ENCODE results near the gene PLEKHA7.

The PLEKHA7 gene

DNA sequence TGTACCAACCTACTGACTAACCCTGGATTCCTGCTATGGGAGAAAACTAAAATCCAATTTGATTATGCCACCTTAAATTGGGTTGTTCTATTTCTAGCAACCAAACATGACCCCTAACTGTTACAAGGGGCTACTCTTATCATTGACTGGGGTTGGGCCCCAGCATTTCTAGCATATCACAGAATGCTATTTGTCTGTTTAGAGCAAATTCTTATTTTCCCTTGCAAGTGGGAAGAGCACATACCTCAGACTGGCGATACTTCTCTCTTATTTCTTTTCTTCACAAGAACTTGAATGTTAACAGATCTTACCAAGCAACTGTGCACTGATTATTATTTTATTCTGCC is 182.0 kb downstream of the PLEKHA7 start:
- DNase-seq = no peak

DNA sequence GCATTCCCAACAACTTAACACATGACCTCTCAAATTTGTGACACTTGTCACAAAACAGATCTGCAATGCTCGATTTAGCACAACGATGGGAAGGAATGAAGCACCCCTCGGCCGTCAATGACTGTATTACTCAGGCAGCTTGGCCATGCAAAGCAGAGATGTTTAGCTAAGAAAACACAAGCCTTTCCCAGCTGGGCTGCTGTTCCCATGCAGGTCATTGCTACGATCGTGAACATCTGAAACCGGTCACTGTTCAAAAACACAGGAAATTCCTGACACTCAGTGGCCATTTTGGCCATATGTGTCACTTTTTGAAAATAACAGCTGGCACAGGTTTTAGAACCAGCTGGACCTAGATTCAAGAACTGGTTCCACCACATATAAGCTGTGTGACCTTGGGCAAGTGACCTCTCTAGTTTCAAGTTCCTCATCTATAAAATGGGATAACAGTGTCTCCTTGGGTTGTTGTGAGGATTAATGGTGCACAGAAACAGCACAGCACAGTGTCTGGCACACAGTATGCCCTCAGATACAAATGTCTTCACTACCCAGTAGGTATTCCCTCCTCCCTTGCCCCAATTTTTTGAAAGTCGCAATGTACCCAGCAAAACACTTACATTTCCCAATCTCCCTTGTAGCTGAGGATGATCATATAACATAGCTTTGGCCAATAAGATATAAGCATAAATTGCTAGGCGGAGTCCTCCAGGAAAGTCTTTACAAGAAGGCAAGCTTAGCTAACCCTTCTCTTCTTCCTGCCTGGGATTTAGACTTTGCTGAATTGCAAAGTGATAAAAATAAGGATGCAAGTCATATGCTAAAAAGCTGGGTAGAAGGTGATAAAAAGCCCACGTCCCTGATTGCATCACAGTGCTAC is 182.7 kb downstream of the PLEKHA7 start:
- no peak for DNase-seq

DNA sequence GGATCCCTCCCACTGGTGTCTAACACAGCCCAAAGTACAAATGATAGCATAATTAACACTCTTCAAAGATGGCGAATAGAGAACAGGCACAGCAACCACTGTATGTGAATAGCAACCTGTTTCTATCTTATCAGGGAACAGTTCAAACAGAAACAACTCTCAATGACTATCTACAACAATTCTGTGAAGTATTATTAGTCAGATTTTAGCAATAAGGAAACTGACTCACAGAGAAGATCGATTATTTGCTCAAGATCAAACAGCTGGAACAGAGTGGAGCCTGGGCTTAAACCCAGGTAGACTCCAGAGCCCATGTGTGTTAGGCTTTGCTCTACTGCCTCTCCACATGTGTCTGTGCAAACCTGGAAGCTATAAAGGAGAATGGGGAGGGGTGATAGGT is 187.1 kb downstream of the PLEKHA7 start:
- no peak for DNase-seq

DNA sequence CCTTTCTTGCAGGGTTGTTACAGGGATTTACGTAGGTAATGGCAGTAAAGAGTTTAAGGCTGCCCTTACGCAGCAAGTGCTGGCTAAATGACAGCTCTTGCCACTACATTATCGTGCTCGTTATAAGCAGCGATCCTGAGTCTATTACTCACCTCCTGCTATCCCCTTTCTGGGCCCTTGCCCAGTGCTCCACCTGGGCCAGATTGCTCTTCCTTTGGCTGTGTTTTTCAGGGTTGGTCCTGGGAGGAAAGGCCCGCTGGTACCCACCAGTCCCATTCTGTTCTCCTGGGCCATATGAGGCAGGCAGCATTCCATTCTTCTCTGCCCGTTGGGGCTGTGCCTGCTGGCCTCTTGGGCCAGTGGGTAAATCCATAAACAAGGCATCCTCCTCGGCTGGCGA is 188.2 kb downstream of the PLEKHA7 start:
- no peak for DNase-seq

DNA sequence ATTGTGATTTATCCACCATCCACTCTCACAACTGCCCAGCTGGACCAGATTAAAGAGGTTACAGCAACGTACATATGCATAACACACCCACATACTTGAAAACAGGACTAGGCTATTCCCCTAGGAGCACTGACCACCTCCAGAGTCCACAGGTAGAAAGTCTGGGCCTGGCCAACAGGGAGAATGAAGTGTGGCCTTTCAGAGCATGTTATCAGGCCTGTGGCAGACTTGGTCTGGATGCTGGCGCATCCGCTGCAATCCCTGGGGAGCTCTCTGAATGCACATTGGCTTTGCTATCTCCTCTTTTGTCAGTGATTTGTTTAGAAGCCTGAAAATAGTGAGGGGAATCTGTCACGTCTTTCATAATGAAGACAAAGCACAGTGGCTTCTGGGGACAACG is 189.1 kb downstream of the PLEKHA7 start:
- DNase-seq = no peak

DNA sequence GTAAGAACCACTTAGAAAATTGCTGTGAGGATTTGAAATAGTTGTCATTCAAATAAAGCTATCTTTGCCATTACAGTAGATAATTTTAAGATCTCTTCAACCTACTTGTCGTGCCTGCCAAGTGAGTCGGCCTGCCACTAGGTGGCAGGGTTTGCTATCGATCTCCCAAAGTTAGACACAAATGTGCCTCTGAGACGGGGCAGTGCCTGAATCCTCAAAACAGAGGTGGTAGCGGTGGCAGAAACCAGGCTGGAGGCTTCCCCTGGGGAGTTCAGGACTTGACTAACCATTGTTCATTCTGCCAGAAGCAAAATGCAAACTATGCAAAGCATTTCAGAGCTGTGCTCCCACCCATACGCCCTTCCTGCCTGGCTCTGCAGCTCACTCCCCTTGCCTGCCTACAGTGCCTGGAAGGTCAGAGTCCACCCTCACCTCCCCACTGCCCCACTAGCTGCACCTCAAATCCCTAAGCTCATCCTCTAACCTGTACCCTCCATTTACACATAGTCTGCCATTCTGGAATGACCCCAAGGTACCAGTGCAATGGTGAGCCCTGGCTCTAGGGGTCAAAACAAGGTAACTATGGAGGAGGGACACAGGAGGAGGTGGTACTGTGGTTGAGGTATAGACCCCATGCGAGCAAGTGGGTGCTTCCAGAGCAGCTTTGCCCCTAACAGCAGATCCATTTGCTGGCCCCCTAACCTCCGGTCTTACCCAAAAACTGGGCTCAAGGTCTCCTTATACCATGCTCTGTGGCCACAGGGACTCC is 193.7 kb downstream of the PLEKHA7 start:
- DNase-seq = peak; percentile 55 to 60

DNA sequence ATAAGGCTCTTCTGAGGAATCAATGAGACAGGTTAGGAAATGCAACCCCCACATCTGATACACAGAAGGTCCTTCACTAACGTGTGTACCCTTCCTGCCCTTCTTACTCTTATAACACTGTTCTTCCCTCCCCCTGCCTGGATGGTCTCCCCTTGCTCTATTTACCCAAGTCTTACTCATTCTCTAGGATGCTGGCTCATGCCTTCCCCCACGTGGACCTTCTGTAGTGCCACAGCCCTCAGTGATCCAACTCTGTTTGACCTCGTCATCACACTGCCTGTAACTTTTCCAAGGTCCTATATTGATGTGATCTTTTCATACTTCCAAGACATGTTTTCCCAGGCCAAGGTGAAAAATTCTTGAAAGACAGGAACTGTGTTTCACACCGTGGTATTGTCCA is 195.9 kb downstream of the PLEKHA7 start:
- no peak for DNase-seq

DNA sequence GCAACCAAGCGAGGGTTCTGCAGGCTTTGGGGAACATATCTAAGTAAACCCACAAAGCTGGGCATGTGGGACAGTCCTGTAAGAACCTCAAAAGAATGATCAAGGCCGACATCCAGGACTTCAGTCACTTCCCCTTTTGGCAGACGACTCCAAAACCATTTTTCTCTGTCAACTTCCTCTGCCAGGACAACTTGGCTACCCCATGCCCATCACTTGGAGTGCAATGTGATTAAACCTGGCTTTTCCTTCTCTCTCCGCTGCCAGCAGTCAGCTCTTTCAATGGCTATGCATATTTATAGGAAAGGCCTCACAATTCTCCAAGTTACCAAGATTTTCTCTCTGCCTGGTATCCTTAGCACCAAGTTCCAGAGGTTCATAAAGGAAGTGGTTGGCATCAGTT is 196.9 kb downstream of the PLEKHA7 start:
- DNase-seq = no peak

DNA sequence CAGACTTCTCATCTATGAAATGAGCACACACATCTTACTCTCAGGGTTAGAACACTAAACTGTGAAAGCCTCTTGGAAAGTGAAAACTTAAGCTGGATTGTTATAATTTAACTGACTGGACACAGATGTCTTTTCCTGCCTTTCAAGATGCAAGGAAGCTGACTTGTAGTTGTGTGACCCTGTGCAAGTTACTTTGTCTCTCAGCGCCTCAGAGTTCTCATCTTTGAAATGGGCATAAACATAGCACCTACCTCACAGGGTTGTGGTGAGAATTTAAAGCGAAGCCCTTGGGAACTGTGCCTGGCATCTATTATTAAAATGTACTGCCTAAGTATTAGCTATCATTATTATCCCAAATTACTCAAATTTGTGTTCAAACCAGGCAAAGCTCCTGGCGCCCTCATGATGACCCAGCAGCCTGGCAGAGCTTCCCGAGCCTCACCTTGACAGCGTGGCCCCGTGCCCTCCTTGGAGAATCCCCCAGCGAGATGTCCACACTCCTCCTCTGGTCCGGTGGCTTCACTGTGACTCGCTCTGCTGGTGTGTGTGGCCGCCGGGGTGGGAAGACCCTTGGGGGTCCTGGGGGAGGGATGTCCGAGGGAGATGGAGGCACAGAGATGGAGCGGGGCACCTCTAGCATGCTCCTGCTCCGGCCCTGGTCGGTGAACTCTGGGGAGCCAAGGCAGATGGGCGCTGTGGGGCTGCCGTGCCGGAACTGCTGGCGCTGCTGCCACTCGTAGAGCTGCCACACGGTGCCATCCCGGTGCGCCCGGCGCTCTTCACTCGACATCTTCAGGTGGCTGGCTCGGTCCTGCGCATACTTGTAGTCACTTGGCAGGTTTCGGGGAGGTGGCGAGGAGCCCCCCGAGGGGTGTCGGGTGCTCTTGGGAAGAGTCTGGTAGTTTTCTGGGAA is 197.6 kb downstream of the PLEKHA7 start:
- DNase-seq = no peak

DNA sequence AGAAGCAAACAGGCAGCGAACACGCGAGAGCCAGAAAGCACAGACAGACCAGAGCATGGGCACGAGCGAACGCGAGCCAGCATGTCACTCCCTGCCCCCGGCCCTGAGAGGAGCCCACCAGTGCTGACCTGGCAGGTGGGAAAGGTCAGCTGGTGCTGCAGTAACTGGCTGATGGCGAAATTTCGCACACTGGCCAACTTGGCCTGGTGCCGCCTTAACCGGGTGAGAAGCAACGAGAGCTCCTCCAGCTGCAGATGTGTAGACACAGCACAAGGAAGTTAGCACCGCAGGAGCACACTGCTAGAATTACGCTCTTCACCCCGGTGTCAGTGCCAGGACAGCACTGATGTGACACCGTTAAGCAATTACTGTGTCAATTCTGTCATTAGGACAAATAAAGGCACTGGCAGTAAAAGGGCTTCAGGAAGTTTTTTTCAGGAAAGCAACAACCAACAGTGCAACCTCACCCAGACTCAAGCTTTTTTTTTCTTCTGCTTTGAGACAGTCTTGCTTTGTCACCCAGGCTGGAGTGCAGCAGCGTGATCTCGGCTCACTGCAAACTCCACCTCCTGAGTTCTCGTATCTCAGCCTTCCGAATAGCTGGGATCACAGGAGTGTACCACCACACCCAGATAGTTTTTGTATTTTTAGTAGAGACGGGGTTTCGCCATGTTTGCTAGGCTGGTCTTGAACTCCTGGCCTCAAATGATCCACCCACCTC is 199.0 kb downstream of the PLEKHA7 start:
- no peak for DNase-seq

DNA sequence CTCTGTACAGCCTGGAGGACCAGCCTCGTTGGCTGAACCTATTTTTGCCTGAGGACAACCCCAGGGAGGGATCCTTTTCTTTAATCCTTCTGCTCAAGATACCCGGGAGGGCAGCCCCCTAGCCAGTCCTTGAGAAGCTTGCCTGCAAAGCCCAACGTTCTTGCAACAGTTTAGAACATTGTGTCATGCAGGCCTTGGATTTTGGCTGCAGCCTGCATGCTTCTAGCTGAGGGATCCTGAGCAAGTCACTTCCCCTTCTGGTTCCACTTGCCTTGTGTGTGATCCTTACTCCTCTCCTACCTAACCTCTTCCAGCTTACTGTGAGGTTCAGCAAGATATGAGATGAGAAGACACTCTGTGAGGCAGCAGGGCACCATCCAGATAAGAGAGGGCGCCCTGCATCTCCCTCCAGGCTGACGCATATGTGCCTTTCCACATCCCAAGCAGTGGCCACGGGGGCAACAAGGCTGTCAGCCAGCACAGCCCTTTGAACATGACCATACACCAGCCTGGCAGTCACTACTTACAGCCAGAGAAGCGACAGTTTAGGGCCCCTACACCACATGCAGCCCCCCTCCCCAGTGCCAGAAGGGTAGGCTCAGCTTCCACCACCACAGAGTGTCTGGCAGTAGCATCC is 199.7 kb downstream of the PLEKHA7 start:
- no peak for DNase-seq

DNA sequence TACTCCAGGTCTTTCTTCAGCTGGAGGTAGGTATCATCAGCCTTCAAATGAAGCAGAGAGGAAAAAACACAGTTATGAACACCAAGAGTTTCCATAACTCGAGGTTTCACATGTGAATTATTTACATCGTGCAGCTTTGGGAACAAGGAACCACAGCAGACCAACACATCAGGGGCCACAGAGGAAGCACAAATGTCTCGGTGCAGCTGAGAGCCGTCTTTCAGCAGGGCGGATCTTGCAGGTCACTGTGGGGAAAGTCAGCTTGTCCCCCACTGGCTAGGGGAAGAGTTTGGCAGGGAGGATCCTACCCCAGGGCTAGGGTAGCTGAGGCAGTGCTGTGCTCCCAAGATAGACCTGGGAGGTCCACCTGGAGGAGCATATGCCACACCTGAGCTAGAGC is 201.1 kb downstream of the PLEKHA7 start:
- DNase-seq = no peak

DNA sequence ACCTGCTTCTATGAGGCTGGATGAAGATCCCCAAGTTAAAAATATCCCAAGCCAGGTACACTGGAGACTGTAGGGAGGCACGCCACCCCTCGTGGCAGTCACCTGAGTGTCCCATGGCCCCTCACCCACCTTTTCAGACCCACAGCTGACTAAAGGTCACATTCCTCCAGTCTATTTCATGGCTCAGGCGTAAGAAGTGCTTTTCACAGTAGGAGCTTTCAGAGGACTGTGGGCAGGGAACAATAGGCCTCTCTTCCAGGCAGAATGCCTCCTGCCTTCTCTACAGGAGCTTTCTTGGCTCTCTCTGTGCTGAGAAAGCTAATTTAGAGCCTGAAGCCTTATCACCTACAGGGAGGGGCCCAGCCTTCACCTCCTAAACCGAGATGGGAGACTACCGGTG is 201.9 kb downstream of the PLEKHA7 start:
- no peak for DNase-seq

DNA sequence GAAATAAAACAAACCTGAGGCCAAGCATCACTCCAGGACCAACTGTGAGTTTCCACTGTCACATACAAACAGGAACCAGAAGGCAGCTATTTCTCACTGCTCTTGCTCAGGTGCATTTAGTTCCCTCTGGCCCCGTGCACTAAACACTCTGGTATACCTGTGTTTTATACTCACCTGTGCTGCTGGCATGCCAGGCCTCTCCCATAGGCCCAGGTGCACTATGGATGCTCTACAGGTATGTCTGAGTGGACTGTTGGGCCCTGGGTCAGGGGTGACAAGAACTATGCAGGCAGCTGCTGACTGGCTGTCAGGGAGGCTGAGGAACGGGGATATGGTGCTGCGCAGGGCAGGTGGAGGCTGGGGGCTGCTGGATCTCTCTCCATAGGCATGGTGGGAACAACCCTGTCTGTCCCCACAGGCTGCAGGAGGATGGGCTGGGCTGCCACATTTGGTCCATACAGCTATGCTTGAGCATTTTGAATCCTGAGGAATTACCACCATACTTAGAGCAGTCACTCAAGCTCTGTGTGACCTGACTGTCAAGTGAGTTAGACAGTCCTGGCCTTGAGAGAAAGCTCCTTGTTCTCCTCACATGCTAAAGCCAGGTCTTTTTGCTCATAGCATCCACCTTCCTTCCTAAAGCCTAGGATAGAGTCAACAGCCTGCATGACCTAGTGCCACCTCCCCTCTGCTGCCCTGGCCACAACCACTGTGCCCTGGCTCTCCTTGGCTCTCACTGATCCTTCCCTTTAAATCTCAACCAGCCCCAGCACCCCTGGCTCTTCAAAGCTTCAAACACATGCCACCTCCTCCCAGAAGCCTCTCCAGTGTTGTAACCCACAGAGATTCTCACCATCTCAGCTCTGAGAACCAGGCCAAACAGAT is 202.8 kb downstream of the PLEKHA7 start:
- DNase-seq = no peak

DNA sequence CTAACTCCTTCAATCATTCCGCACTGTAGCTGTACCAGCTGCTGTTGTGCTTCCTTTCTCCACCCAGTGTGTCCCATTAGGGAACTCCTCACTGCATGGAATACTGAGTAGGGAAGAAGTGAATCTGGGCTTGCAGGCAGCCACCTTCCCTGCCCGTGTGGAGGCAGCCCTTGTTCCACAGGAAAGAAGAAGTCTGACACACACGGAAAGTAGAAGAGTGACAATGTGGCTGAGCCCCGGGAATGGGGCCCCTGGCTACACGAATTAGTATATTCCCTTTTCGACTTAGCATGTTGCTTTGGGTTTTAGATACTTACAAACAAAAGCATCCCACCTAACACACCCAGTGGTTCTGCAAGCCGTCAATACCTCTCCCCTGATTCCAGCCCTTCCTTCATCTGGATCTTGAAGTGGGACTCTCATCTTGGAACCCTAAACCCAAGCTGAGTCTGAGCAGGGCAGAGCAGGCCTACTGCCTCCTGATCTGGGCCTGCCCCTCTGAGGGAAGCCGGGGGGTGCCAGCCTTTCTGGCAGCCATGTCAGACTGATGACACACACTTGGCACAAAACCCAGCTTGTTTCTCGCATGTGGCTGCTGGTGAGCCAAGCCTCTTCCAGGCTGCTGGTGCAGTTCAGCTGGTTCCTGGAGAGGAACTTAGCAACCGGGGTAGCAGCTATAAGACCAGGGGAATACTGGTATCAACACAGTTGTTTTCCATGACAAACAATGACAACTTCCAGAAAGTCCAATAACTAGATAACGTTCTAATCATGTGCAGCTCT is 204.1 kb downstream of the PLEKHA7 start:
- no peak for DNase-seq

DNA sequence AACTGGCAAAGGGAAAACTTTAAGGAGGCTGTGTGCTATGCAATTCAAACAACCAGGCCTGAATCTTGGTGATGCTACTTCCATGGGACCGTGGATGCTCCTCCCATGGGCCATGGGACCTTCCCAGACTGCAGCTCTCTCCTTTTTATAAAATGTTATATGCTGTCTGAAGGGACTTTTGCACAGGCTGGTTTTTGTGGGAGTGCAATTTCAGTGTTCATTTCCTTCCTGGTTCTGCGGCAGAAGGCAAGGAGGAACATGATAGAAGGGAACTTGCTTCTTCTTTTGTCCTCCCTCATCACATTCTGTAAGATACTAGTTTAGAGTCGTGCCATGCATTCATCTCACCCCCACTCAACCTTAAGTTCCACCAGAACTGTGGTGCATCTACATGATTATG is 206.9 kb downstream of the PLEKHA7 start:
- DNase-seq = no peak

DNA sequence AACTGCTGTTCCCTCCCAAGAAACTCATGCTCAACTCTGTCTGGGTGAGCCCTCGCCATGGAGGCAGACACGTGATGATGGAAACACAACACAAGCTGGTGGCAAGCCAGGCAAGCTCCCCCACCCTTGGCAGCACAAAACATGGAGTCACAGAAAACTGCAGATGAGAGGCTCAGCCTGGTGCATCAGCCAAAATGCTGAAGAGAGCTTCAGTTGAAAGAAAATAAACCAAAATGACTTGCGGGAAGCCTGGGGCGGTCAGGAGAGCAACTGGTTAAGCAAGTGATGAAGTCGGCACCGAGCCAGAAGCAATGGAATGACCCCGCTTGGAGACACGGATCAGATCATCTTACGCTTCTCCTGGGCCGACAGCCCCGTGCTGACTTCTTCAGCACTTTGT is 207.4 kb downstream of the PLEKHA7 start:
- DNase-seq = no peak

DNA sequence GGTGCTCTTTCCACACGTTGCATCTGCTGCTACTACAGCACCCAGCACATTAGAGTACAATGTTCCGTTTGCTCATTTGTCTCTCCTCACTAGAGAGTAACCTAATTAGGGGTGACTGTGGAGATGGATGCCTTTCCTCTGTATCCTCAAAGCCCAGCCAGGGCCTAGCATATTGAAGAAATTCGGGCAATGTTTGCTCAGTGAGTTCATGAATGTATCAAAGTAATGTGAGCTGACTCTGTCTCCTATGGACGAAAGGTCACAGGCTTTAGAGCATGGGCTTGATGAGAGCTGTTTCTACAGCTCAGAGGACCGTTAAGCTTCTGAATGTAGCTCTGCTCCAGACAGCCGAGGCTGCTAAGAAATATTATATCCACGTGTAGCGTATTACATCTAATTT is 208.3 kb downstream of the PLEKHA7 start:
- DNase-seq = no peak

DNA sequence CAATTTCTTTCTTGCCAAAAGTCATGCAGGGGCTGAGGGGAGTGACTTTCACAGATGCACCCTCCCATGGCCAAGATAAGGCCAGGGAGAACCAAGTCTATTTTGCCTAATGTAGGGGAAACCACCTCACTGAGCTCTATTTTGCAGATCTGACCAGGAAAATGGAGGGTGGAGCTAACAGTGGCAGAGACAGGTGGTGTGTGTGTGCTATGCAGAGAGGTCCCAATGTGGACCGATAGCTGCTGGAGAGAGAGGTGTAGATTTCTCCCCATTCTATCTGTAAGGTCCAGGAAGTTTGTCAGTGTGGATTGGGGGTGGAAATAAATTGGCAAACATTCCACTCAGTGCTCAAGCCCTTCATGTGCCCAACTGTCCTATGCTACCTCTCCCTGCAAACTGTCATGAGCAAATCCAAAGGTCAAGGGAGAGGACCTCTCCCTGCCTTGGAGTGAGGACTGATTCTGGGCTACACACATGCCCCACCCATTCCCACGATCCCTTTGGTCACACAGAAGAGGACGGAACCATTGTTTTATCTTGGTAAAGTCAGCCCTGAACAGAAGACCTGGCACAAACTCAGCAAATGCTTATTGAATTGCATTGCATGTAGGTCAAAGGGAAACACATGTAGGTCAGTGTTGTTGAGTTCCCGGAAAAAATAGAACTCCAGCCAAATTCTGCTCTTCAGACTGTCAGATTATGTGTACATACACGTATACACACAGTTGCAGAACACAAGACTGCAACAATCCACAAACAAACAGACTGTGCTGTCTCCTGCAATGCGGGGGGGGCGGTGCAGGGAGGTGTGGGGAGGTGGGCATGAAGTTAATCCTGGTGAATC is 209.9 kb downstream of the PLEKHA7 start:
- no peak for DNase-seq

All from activated CD4-positive, alpha-beta T cell treated with anti-CD3 and anti-CD28 coated beads for 4 hours (primary cell).